ENCODE data around the gene SOCS3.

DNA sequence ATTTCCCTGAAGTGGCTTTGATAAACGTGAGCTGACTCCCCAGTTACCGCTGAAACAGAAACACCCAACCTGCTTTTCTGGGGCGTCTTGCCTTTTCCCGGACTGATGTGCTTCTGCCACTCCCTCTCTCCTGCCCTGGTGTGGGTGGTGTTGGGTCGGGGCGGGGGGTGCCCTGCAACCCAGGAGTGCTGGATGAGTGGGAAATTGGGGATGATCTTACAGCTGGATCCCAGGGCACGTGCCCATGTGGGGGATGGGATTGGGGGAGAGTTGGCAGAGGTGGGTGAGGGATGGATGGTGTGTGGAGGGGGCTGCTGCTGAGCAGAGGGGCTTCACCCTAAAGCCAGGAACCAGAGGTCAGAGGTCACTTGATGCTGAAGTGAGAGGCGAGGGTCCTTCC lies 47.0 kb upstream of the SOCS3 start:
- TF ChIP-seq CTCF (conservative IDR thresholded peaks at IDR 0.05) (no peak), EZH2 (IDR thresholded peaks at IDR 0.05; ENCODE audit: low read depth) (no peak)
